ENCODE data around the gene ACTL7B.
A peak's percentile ranks its signal among the peaks of the same experiment; 100 is the strongest.
"Not testable (repeated sequence)": the region's sequence is repeated elsewhere in the genome, so short reads cannot be mapped to it uniquely, and the experiment has no call there.

Gene ACTL7B

GRCh38 chr9:108852079-108852478, 3.7 kb downstream of the ACTL7B start:
- TF ChIP-seq CTCF (IDR thresholded peaks at IDR 0.05; ENCODE audit: borderline replicate concordance, insufficient read depth, low read depth, low read length) = no peak
- H3K4me3 ChIP-seq (ENCODE audit: low read depth, low read length) = no peak overlapping the region

DNA sequence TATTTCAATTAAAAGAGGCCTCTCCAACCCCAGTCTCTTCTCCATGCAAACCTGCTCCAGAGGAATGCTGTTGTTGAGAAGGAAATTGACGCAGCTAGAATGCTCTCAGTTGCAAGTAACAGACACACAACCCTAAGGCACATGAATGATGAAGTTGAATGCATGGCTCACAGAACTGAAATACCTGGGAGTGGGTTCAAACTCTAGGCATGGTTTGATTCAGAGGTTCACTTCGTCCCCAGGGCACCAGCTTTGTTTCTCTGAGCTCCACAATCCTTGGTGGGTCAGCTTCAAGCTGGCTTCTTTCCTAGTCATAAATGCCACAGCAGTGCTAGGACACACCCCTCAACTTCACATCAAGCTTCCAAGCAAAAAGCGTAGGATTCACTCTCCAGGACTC, 4.6 kb downstream of the ACTL7B start:
- no peak for TF ChIP-seq CTCF (IDR thresholded peaks at IDR 0.05; ENCODE audit: borderline replicate concordance, insufficient read depth, low read depth, low read length)
- no peak overlapping the region for H3K4me3 ChIP-seq (ENCODE audit: low read depth, low read length)

DNA sequence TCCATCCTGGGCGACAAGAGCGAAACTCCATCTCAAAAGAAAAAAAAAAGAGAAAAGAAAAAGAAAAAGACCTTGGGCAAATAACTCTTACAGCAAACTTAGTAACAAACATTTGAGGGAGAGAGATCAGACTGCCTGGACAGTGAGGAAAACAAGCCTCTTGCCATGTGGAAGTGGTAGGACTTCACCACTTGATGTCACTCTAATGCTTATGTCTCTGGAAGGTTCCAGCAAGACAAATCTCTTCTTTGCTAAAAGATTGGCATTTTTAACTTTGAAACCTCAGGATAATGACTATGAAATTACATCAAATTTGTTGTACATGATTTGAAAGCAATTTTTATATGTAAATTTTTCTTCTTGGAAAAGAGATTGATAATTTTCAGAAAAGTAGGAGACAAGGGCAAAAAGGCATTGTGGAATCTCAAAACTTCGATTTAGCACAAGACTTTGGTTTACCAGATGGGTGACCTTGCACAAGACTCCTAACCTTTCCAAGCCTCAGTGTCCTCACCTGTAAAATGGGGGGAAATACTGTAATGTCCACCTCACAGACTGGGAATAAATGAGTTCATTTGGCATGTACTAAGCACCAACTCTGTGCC, 5.4 kb downstream of the ACTL7B start:
- peak; percentile 24; the same call in 1 of the 2 replicates for TF ChIP-seq CTCF (IDR thresholded peaks at IDR 0.05; ENCODE audit: borderline replicate concordance, insufficient read depth, low read depth, low read length)

DNA sequence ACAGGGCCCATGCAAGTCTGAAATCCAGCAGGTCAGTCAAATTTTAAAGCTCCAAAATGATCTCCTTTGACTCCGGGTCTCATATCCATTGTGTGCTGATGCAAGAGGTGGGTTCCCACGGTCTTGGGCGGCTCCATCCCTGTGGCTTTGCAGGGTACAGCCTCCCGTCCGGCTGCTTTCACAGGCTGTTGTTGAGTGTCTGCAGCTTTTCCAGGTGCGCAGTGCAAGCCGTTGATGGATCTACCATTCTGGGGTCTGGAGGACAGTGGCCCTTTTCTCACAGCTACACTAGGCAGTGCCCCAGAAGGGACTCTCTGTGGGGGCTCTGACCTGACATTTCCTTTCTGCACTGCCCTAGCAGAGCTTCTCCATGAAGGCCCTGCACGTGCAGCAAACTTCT, 7.5 kb downstream of the ACTL7B start:
- H3K4me3 ChIP-seq (ENCODE audit: low read depth, low read length) = not testable (repeated sequence)

More for the DNA sequence above, 5.4 kb downstream of the ACTL7B start:
- H3K4me3 ChIP-seq (ENCODE audit: low read depth, low read length) = no peak overlapping the region

GRCh38 chr9:108845947-108846346, 9.8 kb downstream of the ACTL7B start:
- H3K4me3 ChIP-seq (ENCODE audit: low read depth, low read length) = no peak overlapping the region
- TF ChIP-seq CTCF (IDR thresholded peaks at IDR 0.05; ENCODE audit: borderline replicate concordance, insufficient read depth, low read depth, low read length) = no peak

- no peak overlapping the region for H3K4me3 ChIP-seq (ENCODE audit: low read depth, low read length)
- TF ChIP-seq CTCF (IDR thresholded peaks at IDR 0.05; ENCODE audit: borderline replicate concordance, insufficient read depth, low read depth, low read length) = no peak
Measured at GRCh38 chr9:108845507-108845906, 10.3 kb downstream of the ACTL7B start.

DNA sequence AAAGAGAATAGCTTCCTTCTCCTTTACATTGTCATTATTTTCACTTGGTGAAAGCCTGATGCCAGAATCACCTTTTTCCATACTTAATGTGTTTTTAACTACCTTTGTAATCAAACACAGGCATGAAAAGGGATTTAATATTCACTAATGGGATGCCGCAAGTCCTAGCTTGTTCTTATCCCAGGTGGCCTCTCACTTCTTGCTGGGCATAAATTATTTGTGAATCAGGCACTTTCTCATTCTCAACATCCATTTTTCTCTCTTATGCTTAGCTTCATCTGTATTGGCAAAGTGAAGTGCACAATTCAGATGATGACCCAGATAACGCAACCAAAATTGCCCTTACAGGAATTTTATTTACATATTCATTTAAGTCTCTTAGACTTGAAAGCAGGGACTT, 10.9 kb downstream of the ACTL7B start:
- TF ChIP-seq CTCF (IDR thresholded peaks at IDR 0.05; ENCODE audit: borderline replicate concordance, insufficient read depth, low read depth, low read length) = no peak
- no peak overlapping the region for H3K4me3 ChIP-seq (ENCODE audit: low read depth, low read length)

- no peak for TF ChIP-seq CTCF (IDR thresholded peaks at IDR 0.05; ENCODE audit: borderline replicate concordance, insufficient read depth, low read depth, low read length)
- no peak overlapping the region for H3K4me3 ChIP-seq (ENCODE audit: low read depth, low read length)
Measured at GRCh38 chr9:108844391-108844790, 11.4 kb downstream of the ACTL7B start.
